ENCODE data around the gene GIMAP4.

The GIMAP4 gene

GRCh38 chr7:150553163-150553562 is 14.0 kb upstream of the GIMAP4 start:
- TF ChIP-seq, protein P1, sequence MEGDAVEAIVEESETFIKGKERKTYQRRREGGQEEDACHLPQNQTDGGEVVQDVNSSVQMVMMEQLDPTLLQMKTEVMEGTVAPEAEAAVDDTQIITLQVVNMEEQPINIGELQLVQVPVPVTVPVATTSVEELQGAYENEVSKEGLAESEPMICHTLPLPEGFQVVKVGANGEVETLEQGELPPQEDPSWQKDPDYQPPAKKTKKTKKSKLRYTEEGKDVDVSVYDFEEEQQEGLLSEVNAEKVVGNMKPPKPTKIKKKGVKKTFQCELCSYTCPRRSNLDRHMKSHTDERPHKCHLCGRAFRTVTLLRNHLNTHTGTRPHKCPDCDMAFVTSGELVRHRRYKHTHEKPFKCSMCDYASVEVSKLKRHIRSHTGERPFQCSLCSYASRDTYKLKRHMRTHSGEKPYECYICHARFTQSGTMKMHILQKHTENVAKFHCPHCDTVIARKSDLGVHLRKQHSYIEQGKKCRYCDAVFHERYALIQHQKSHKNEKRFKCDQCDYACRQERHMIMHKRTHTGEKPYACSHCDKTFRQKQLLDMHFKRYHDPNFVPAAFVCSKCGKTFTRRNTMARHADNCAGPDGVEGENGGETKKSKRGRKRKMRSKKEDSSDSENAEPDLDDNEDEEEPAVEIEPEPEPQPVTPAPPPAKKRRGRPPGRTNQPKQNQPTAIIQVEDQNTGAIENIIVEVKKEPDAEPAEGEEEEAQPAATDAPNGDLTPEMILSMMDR (IDR thresholded peaks at IDR 0.05; ENCODE audit: control insufficient read depth, insufficient read depth, low read depth, low read length, missing control alignments): no peak

DNA sequence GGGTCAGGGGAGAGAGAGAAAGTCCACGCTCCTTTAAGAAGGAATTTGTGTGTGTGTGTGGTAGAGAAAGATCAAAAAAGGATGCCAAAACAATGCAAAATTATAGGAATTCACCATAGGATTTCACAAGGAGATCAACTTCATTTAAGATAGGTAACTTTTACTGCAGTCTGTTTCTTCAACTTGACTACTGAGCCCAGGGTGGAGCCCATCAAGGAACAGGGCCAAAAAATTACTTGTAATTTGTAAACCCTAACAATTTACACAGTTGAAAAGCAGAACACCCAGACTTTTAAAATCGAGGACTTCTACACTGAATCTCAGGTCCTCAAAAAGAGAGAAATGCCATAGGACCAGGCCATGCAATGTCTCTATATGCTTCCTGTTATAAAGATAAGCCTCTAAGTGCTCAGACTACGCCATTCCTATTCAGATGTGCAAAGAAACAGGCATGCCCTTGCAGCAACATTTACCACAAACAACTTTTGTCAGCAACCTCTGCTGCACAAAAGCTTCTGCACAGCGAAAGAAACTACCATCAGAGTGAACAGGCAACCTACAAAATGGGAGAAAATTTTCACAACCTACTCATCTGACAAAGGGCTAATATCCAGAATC is 10.6 kb upstream of the GIMAP4 start:
- TF ChIP-seq, protein P1 (IDR thresholded peaks at IDR 0.05; ENCODE audit: control insufficient read depth, insufficient read depth, low read depth, low read length, missing control alignments): no peak
- no peak for DNase-seq (ENCODE audit: low read depth)

More at GRCh38 chr7:150553163-150553562, 14.0 kb upstream of the GIMAP4 start:
- no peak overlapping the region for H3K4me3 ChIP-seq (ENCODE audit: control insufficient read depth, low read depth, low read length)
- DNase-seq (ENCODE audit: low read depth): no peak

GRCh38 chr7:150560486-150560885 is 6.7 kb upstream of the GIMAP4 start:
- TF ChIP-seq, protein P1 (IDR thresholded peaks at IDR 0.05; ENCODE audit: control insufficient read depth, insufficient read depth, low read depth, low read length, missing control alignments): no peak
- DNase-seq (ENCODE audit: low read depth): no peak
- no peak overlapping the region for H3K4me3 ChIP-seq (ENCODE audit: control insufficient read depth, low read depth, low read length)

More for the DNA sequence above, 10.6 kb upstream of the GIMAP4 start:
- H3K4me3 ChIP-seq (ENCODE audit: control insufficient read depth, low read depth, low read length): no peak overlapping the region

DNA sequence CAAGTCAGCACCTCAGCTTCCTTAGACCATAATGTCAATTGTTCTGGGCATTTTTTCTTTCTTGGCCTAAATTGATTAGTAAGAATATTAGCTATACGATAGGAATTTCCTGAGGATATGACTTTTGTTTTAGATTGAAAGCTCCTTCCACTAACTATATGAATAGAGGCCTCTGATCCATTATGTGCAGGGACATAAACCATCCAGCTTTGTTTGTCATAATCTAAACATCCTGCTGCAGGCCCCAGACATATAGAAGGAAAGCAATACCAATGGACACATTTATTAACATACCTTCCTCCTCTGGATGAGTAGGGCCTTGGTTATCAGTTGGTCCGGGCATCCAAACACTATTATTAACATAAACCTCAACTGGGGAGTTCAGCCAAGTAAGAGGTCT is 4.3 kb upstream of the GIMAP4 start:
- H3K4me3 ChIP-seq (ENCODE audit: control insufficient read depth, low read depth, low read length): no peak overlapping the region
- TF ChIP-seq, protein P1 (IDR thresholded peaks at IDR 0.05; ENCODE audit: control insufficient read depth, insufficient read depth, low read depth, low read length, missing control alignments): no peak
- DNase-seq (ENCODE audit: low read depth): no peak

DNA sequence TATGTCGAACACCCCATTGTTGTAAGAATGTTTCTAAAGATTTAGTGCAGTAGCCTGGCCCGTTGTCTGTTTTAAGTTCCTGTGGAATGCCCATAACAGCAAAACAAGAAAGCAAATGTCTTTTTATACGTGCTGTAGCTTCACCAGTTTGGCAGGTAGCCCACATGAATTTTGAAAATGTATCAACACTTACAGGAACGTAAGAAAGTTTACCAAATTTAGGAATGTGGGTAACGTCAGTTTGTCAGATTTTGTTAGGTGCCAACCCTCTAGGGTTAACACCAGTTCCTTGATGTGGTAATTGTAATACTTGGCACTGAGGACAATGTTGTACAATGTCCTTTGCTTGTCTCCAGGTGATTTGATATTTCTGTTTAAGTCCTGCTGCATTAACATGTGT is 3.2 kb upstream of the GIMAP4 start:
- TF ChIP-seq, protein P1 (IDR thresholded peaks at IDR 0.05; ENCODE audit: control insufficient read depth, insufficient read depth, low read depth, low read length, missing control alignments): no peak
- H3K4me3 ChIP-seq (ENCODE audit: control insufficient read depth, low read depth, low read length): no peak overlapping the region
- DNase-seq (ENCODE audit: low read depth): no peak

DNA sequence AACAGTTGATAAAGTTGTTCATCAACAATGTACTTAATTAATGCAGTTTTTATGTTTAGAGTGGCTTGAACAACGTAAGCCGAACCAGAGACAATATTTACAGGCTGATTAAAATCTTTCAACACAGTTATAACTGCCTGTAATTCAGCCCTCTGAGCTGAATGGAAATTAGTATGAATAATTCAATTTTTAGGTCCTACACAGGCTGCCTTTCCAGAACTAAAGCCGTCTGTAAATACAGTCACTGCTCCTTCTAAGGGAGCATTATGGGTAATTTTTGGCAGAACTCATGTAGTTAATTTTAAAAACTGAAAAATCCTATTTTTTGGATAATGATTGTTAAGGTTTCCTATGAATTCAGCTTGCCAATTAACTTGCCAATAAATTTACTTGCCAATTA is 2.6 kb upstream of the GIMAP4 start:
- TF ChIP-seq, protein P1 (IDR thresholded peaks at IDR 0.05; ENCODE audit: control insufficient read depth, insufficient read depth, low read depth, low read length, missing control alignments): no peak
- H3K4me3 ChIP-seq (ENCODE audit: control insufficient read depth, low read depth, low read length): no peak overlapping the region
- DNase-seq (ENCODE audit: low read depth): no peak
